NB4 (cell line): ENCODE results near the gene DPH6.

Source experiments
- DNase-seq: peaks from one replicate; pipeline ENCODE4 v3.0.0; 2010; ENCODE audit warnings: low read depth
- H3K4me3 ChIP-seq: one replicate; pipeline ENCODE4 v1.5.1; 2011; ENCODE audit warnings: mild to moderate bottlenecking, low read depth, low read length, moderate library complexity
- MAX ChIP-seq: IDR thresholded peaks from 2 replicates; pipeline ENCODE4 v1.6.1; 2011; ENCODE audit warnings: low read depth, low read length
- MYC ChIP-seq: IDR thresholded peaks from 2 replicates; pipeline ENCODE4 v1.6.1; 2011; ENCODE audit warnings: low read depth, low read length
- POLR2A ChIP-seq: IDR thresholded peaks from 2 replicates; pipeline ENCODE4 v1.6.1; 2011; ENCODE audit warnings: mild to moderate bottlenecking; ENCODE audit not compliant: insufficient read length; ENCODE audit errors: extremely low read depth
- TF ChIP-seq, protein P1 (sequence below): IDR thresholded peaks from one replicate; pipeline ENCODE4 v1.5.1; 2012; ENCODE audit warnings: low read depth, low read length

DPH6 gene

GRCh38 chr15:35505809-35506208 lies 40.2 kb downstream of the DPH6 start:
- TF ChIP-seq, protein P1, sequence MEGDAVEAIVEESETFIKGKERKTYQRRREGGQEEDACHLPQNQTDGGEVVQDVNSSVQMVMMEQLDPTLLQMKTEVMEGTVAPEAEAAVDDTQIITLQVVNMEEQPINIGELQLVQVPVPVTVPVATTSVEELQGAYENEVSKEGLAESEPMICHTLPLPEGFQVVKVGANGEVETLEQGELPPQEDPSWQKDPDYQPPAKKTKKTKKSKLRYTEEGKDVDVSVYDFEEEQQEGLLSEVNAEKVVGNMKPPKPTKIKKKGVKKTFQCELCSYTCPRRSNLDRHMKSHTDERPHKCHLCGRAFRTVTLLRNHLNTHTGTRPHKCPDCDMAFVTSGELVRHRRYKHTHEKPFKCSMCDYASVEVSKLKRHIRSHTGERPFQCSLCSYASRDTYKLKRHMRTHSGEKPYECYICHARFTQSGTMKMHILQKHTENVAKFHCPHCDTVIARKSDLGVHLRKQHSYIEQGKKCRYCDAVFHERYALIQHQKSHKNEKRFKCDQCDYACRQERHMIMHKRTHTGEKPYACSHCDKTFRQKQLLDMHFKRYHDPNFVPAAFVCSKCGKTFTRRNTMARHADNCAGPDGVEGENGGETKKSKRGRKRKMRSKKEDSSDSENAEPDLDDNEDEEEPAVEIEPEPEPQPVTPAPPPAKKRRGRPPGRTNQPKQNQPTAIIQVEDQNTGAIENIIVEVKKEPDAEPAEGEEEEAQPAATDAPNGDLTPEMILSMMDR: no peak
- TF ChIP-seq MYC (no peak), POLR2A (no peak), MAX (no peak)
- DNase-seq: no peak
- no peak overlapping the region for H3K4me3 ChIP-seq

GRCh38 chr15:35505141-35505540 lies 40.8 kb downstream of the DPH6 start:
- no peak for DNase-seq
- no peak overlapping the region for H3K4me3 ChIP-seq
- TF ChIP-seq MAX (no peak), MYC (no peak), POLR2A (no peak)
- TF ChIP-seq, protein P1: no peak

DNA sequence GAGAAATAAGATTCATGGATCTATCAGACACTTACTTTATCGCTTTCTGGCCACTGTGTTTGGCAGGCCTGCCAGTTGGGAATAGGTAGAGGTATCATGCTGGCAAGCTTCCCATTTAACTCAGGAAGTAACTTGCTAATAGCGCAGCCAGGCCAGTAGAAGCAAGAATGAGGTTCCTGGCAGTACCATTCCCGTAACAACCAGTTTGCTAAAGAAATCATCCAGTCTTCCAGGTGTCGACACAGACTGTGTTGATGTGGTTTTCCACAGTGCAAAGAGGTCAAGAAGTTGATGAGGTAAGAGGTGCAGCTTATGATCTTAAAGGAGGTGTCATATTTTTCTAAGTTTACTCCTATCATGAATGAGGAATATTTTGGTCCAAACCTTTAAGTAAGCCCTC lies 46.2 kb downstream of the DPH6 start:
- TF ChIP-seq MAX (no peak), POLR2A (no peak), MYC (no peak)
- TF ChIP-seq, protein P1: no peak
- no peak overlapping the region for H3K4me3 ChIP-seq
- DNase-seq: no peak

GRCh38 chr15:35496585-35496984 lies 49.4 kb downstream of the DPH6 start:
- no peak for TF ChIP-seq POLR2A
- no peak for TF ChIP-seq MAX
- no peak for TF ChIP-seq MYC
- TF ChIP-seq, protein P1: no peak
- no peak overlapping the region for H3K4me3 ChIP-seq
- no peak for DNase-seq

GRCh38 chr15:35495080-35495479 lies 50.9 kb downstream of the DPH6 start:
- no peak for DNase-seq
- TF ChIP-seq MYC: no peak
- no peak for TF ChIP-seq POLR2A
- TF ChIP-seq, protein P1: no peak
- TF ChIP-seq MAX: no peak
- no peak overlapping the region for H3K4me3 ChIP-seq

GRCh38 chr15:35491999-35492398 lies 54.0 kb downstream of the DPH6 start:
- DNase-seq: no peak
- TF ChIP-seq MYC (no peak), POLR2A (no peak), MAX (no peak)
- TF ChIP-seq, protein P1: no peak
- H3K4me3 ChIP-seq: no peak overlapping the region
